GM18517 (cell line): ENCODE measurements around the gene HSD17B4.
"Not testable (repeated sequence)": the region's sequence is repeated elsewhere in the genome, so short reads cannot be mapped to it uniquely, and the experiment has no call there.

Experiments
- ATAC-seq: cut with Tn5 transposase; IDR thresholded peaks from one replicate; pipeline ENCODE4 v1.9.1; 2021; ENCODE audit warnings: mild to moderate bottlenecking, moderate library complexity; ENCODE audit not compliant: unreplicated experiment

The HSD17B4 gene

DNA sequence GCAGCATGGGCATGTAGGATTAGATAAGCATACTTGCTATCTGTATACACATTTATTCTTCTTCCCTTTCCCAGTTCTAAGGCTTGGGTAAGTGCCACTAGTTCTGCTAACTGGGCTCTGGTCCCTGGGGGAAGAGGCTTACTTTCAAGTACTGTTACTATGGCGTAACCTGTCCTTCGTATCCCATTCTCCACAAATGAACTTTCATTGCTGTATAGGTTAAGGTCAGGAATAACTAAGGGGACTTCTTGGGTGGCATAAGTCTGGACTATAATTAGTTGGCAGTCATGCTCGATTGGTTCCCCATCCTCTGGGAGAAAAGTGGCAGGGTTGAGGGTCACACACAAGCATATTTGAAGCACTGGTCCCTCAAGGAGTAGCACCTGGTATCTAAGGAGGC is 23.7 kb upstream of the HSD17B4 start:
- ATAC-seq = not testable (repeated sequence)

DNA sequence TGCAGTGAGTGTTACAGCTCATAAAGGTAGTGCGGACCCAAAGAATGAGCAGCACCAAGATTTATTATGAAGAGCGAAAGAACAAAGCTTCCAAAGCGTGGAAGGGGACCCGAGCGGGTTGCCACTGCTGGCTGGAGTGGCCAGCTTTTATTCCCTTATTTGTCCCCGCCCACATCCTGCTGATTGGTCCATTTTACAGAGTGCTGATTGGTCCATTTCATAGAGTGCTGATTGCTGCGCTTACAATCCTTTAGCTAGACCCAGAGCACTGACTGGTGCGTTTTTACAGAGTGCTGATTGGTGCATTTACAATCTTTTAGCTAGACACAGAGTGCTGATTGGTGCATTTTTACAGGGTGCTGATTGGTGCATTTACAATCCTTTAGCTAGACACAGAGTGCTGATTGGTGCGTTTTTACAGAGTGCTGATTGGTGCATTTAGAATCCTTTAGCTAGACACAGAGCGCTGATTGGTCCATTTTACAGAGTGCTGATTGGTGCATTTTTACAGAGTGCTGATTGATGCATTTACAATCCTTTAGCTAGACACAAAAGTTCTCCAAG is 19.5 kb upstream of the HSD17B4 start:
- not testable (repeated sequence) for ATAC-seq

DNA sequence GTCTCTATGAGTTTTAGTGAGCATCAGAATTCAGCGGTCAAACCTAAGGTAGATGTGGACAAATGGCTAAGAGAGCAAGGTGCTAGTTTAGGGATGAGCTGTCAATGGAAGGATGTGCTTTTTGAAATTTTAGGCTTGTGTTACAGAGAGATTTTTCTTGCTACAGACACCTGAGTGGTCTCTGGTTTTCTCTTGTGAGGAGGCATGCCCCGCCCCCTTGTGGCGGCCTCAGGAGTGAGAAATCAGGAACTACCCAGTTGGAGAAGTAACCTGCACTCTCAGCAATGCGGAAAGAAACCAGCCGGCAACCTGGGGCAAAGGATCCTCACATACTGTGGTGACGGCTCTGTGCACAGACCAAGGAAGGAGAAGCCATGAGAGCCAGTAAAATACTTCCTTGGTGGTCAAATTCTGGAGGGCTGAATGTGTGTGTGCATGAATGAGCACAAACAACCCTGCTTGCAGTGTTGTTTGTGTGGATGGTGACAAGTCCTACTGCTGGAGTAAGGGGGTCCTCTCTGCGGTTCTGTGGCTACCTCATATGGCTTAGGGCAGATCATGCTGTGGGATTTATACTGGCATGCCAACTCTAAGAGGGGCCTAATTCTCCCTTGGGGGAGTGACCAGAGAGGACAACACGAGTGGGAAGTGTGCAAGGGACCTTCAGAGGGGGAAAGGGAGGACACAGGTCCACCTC is 16.7 kb upstream of the HSD17B4 start:
- ATAC-seq = peak; percentile 90

GRCh38 chr5:119437785-119438586 is 14.3 kb upstream of the HSD17B4 start:
- not testable (repeated sequence) for ATAC-seq

DNA sequence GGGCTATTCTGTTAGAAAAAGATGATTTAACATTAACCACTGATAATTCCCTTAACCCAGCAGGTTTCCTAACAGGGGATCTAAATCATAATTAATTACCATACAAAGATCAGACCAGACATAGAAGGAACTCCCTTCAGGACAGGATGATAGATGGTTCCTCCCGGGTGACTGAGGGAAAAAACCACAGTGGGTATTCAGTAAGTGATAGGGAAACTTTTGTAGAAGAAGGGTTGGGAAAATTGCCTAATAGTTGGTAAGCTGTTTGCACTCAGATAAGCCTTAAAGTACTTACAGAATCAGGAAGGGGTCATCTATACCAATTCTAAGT is 13.7 kb upstream of the HSD17B4 start:
- not testable (repeated sequence) for ATAC-seq

- ATAC-seq = no peak
Observed at GRCh38 chr5:119439140-119439631, 13.1 kb upstream of the HSD17B4 start.

DNA sequence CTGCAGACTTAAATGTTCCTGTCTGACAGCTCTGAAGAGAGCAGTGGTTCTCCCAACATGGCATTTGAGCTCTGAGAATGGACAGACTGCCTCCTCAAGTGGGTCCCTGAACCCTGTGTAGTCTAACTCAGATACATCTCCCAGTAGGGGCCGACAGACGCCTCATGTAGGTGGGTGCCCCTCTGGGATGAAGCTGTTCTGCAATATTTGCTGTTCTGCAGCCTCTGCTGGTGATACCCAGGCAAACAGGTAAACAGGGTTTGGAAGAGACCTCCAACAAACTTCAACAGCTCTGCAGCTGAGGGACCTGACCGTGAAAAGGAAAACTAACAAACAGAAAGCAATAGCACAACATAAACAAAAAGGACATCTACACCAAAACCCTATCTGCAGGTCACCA is 12.7 kb upstream of the HSD17B4 start:
- not testable (repeated sequence) for ATAC-seq

DNA sequence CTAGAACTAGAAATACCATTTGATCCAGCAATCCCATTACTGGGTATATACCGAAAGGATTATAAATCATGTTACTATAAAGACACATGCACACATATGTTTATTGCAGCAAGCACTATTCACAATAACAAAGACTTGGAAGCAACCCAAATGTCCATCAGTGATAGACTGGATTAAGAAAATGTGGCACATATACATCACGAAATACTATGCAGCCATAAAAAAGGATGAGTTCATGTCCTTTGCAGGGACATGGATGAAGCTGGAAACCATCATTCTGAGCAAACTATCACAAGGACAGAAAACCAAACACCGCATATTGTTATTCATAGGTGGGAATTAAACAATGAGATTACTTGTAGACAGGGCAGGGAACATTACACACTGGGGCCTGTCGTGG is 7.7 kb upstream of the HSD17B4 start:
- ATAC-seq = not testable (repeated sequence)

- ATAC-seq = no peak
Observed at GRCh38 chr5:119445544-119445943, 6.8 kb upstream of the HSD17B4 start.

- ATAC-seq = no peak
Observed at GRCh38 chr5:119449882-119450281, 2.4 kb upstream of the HSD17B4 start.

DNA sequence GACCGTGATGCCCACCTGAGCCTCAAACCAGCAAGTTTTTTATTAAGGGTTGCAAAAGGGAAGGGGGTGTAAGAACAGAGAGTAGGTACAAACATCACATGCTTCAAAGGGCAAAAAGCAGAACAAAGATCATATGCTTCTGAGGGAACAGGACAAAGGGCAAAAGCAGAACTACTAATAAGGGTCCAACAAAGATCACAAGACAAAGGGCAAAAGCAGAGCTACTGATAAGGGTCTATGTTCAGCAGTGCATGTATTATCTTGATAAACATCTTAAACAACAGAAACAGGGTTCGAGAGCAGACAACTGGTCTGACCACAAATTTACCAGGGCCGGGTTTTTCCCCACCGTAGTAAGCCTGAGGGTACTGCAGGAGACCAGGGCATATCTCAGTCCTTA is 1.7 kb upstream of the HSD17B4 start:
- ATAC-seq = not testable (repeated sequence)

DNA sequence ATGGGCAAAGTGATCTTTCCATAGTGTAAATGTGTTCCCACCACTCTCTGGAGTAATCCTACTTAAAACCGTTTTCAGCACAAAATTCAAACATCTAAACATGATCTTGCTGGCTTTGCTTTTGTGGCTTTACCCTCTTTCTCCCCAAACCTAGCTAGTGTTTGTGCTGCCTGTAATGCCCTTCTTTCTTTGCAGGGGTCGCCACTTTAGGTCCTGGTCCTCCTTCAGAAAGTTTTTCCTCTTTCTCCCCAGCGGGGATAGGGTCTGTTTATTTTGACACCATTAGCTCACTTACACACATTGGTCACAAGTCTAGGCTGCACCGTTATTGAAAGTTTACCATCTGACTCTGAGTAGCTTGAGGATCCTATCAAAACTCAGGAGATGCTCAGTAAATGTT is 736 bp upstream of the HSD17B4 start:
- no peak for ATAC-seq

- no peak for ATAC-seq
Observed at GRCh38 chr5:119452060-119452372, 281 bp upstream of the HSD17B4 start.

GRCh38 chr5:119453040-119453373 is 710 bp downstream of the HSD17B4 start:
- ATAC-seq = peak; percentile 4

GRCh38 chr5:119454171-119454570 is 1.9 kb downstream of the HSD17B4 start:
- ATAC-seq = no peak

- no peak for ATAC-seq
Observed at GRCh38 chr5:119458911-119459632, 6.8 kb downstream of the HSD17B4 start.

DNA sequence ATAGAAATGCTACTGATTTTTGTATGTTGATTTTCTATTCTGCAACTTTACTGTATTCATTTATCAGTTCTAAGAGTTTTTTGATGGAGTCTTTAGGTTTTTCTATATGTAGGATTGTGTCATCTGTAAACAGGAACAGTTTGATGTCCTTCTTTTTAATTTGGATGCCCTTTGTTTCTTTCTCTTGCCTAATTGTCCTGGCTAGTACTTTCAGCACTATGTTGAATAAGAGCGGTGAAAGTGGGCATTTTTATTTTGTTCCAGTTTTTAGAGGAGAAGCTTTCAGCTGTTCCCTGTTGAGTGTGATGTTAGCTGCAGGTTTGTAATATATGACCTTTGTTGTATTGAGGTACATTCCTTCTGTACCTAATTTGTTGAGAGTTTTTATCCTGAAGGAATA is 13.3 kb downstream of the HSD17B4 start:
- ATAC-seq = no peak

DNA sequence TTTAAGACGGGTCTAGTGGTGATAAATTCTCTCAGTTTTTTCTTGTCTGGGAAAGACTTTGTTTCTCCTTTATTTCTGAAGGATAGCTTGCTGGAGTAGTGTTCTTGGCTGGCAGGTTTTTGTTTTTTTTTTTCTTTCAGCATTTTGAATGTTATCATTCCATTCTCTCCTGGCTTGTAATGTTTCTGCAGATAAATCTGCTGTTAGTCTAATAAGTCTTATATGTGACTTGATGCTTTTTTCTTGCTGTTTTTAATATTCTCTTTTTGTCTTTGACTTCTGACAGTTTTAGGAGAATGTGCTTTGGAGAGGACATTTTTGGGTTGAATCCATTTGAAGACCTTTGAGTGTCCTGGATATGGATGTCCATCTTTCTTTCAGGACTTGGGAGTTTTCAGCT is 16.0 kb downstream of the HSD17B4 start:
- ATAC-seq = no peak

DNA sequence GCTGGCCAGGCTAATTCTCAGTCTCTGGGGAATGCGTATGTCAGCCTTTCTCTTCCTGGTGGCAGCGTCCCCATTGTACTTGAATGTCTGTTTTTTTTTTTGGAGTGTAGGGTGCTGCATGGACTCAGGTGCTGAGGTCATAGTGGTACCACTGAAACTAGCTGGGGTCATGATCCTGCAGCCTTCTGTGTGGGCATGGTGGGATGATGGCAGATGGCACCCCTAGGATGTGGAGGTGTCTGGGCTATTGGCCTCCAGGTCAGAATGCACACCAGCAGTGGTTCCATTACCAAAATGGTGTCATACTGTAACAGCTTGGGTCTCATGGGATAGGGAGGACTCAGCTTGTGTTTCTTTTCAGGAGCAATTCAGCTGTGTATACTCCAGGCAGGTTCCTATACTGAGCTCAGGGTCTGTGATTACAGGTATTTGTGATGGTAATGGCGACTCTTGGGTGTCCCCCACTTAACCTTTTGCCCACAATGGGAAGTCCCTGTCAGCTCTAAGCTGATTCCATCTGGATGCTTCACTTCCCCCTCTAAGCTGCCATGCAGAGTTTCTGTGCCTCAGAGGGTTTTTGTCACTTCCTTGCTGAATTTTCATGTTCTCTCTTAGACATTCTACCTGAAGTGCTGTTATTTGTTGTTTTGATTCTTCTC is 17.9 kb downstream of the HSD17B4 start:
- ATAC-seq = peak; percentile 66

DNA sequence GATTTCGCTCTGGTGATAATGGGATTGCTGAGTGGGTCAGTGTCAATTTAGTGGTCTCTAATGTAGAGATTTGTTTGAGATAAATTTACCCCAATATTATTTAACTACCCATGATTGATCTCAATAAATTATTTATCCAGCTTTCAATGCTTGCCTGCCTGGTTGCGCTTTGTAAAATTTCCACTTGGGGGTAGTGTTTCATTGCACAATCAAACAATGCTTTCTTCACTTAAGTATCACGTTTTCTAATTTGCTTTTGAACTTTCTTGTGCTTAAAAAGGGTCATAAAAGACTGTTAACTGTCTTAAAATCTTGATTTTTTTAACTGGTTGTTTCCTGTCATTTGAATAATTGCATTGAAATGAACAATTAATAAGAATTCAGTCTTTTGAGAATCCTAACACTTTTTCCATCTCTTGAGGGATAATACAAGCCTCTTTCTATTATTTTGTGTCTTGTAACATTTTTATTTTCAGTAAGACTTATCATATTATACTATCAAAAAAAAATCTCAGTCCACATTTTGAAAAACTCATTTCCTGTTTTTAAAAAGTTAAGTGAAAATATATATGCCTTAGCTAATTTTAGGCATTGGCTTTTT is 18.7 kb downstream of the HSD17B4 start:
- ATAC-seq = peak; percentile 45

DNA sequence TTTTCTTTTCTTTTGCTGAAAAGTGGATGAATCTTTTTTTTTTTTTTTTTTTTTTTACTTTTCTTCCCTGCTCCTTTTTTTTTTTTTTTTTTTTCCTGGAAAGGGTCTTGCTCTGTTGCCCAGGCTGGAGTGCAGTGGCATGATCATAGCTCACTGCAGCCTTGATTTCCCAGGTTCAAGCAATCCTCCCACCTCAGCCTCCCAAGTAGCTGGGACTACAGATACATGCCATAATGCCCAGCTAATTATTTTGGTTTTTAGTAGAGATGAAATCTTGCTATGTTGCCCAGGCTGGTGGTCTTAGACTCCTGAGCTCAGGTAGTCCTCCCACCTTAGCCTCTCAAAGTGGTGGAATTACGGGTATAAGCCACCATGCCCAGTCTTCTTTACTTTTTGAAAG is 20.9 kb downstream of the HSD17B4 start:
- no peak for ATAC-seq
